Hepatic stellate cell (primary cell): ENCODE data around the gene SHQ1.
"Not testable (repeated sequence)": the region's sequence is repeated elsewhere in the genome, so short reads cannot be mapped to it uniquely, and the experiment has no call there.

Experiments
- DNase-seq: peaks from one replicate; pipeline ENCODE4 v3.0.0; 2011; ENCODE audit warnings: low spot score

The SHQ1 gene

DNA sequence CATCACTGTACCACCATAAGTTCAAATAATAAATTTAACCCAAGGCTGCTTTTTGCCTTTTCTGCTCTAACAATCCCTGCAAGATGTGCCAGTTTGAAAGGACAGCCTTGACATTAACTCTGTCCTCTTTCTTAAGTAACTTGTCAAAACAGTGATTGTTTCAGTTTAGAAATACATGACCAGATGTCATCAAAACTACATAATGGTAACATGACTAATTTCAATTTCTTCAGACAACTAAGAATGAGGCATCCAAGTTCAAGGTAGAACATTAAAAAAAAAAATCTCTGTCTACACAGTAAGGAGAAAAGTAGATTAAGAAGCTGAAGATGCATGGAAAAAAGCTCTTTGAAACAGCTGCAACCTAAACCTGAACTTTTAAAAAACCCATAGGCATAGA, 47.4 kb downstream of the SHQ1 start:
- DNase-seq, result no peak

DNA sequence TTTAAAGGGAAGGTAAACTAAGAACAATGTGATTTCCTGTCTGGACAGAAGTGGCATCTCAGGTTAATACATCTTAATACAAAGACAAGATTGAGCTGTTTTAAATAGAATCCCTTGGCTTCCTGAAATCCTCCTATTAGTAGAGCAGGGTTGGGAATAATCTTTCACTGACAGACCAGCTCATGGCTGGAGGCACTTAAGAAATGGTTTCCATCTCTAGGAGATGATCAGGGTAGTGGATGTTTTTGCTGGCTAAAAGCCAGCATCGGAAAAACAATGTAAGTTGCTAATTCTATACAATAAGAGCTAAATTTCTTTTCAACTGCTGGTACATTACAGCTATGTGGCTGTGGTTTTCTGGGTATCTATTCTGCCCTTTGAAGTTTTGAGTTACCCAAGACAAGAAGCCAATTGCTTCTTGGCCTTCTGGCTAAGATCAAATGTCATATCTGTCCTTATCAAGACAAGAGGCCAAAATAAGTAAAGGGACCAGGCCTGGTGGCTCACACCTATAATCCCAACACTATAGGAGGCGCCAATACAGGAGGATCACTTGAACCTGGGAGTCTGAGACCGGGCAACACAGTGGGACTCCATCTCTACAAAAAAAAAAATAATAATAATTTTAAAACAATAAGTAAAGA, 49.6 kb downstream of the SHQ1 start:
- no peak for DNase-seq

- peak; percentile 35 for DNase-seq
These were observed 50.3 kb downstream of the SHQ1 start for GRCh38 chr3:72797773-72798543.

- DNase-seq, result no peak
These were observed 54.2 kb downstream of the SHQ1 start for GRCh38 chr3:72794079-72794478.

DNA sequence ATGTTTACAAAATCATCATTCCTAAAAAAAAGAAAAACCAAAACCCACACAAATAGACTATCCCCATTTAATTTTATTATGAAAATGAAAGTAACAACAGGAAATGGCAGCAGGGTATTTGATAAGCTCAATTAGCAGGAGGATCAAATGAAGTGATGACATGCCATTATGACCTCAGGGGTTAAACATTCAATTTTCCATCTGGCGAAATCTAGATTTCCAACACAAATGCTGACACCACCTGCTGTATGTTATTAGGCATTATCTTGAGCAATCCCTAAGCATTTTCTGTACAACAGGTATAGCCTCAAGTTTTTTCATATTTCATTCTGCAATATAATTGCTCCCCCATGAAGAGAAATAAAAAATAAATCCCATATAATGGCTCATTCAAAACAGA, 57.1 kb downstream of the SHQ1 start:
- DNase-seq, result no peak

- DNase-seq, result no peak
These were observed 58.5 kb downstream of the SHQ1 start for GRCh38 chr3:72789786-72790185.

- DNase-seq, result not testable (repeated sequence)
These were observed 60.0 kb downstream of the SHQ1 start for GRCh38 chr3:72788232-72788631.

DNA sequence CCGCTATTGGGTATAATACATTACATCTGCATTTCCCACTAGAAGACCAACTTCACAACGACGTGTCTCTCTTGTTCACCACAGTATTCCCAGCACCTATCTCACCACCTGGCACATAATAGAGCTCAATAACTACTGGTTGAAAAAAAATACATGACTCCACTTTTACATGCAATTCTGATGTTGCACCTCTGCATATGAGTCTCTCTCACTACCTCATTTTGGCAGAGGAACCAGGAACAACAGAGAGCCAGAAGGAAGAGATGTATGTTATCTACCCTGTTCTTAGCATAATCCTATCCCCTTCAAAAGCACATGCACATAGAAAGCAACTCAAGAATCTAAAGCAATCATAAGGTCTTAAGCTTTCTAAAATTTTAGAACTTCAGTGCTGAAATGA, 61.6 kb downstream of the SHQ1 start:
- no peak for DNase-seq

GRCh38 chr3:72784226-72784625, 64.0 kb downstream of the SHQ1 start:
- no peak for DNase-seq

DNA sequence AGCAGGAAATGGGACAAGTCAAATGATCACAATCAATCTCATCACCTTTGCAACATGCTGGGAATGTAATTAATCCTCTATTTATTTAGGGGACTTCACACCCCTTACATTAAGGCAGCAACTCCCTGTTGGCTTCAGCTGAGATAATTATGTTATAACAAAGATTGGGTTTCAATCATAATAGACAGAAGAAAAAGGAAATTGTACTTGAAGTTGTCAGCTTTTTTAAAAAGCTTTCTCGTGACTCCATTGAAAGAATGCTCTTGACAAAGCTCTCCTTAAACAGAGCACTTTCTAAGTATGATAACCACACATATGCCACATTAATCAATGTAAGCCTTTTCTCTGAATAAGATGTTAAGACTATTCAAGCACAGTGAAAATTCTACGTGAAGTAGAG, 65.7 kb downstream of the SHQ1 start:
- no peak for DNase-seq

DNA sequence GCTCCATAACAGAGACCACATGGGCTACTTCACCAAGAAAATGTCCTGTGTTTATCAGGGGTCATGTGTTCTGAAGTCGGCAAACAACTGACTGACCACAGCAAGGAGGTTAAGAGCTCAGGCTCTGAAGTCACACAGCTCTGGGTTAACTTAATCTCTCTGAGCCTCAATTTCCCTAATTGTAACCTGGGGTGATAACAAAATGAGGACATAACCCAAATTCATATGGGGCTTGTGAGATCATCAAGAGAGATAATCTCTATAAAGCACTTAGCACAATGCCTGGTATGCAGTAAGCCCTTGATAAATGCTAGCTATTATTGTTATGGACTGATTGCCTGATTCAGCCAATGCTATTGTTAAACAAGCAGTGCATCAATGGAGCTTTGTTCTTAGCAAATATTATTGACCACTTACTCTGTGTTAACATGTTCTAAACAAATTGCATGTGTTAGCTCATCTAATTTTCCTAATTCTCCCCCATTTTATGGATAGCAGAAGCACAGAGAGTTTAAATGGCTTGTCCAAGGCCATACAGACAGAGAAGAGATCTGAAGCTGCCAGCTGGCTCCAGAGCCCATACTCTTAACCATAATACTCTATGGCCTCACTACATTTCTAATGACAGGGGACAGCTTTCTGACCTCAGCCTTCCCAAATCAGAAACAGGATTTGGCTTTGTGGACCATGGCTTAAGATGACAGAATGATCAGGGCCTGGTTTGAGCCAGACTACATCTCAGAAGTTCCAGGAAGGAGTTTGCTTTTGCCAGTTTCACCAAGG, 78.3 kb downstream of the SHQ1 start:
- DNase-seq, result no peak

- DNase-seq, result no peak
These were observed 79.3 kb downstream of the SHQ1 start for GRCh38 chr3:72768936-72769335.

- no peak for DNase-seq
These were observed 79.8 kb downstream of the SHQ1 start for GRCh38 chr3:72768481-72768880.

DNA sequence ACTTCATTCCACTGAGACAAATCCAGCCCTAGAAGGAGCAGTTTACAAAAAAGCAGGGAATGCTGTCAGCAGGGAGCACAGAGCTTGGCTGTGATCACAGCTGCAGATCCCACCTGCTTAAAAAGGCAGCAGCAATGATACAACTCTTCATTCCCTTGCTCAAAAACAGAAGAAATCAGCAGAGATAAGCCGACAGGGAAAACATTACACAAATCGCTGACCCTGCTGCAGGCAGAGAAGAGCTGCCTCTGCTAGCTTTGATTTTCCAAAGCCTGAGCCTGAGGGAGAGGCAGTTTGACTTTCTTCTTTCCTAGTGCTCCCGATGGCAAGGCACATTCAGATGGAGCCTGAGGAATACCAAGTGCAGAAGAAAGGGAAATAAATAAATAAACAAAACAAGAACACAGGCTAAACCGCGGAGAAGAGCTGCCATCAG, 80.2 kb downstream of the SHQ1 start:
- DNase-seq, result no peak

- no peak for DNase-seq
These were observed 81.4 kb downstream of the SHQ1 start for GRCh38 chr3:72766866-72767265.

DNA sequence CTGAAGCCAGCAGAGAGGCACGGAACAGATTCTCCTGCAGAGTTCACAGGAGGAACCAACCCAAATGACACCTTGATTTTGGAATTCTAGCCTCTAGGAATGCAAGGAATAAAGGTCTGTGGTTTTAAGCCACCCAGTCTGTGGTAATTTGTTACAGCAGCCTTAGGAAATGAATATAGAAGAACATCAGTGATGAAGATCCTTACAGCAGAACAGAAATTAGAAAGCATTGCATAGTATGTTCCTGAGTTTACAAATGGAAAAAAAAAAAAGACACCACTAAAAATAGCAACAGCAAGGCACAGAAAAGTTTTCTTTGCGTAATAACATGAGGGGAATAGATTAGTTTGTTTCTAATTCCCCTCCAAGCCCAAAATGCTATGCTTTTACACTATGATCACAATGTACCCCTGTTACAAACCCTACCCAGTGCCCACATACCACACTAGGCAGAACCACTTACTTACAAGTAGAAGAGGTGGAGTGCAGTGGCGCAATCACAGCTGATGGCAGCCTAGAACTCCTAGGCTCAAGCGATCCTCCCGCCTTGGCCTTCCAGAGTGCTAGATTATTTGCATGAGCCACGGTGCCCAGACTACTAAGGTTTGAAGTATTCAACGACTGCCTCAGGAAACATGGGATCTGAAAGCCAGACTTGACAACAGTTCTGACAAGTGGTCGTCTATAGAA, 84.3 kb downstream of the SHQ1 start:
- no peak for DNase-seq

- no peak for DNase-seq
These were observed 86.8 kb downstream of the SHQ1 start for GRCh38 chr3:72761410-72761809.

- DNase-seq, result no peak
These were observed 88.0 kb downstream of the SHQ1 start for GRCh38 chr3:72760225-72760624.

GRCh38 chr3:72756900-72757299, 91.3 kb downstream of the SHQ1 start:
- no peak for DNase-seq

GRCh38 chr3:72754582-72754981, 93.7 kb downstream of the SHQ1 start:
- DNase-seq, result no peak

DNA sequence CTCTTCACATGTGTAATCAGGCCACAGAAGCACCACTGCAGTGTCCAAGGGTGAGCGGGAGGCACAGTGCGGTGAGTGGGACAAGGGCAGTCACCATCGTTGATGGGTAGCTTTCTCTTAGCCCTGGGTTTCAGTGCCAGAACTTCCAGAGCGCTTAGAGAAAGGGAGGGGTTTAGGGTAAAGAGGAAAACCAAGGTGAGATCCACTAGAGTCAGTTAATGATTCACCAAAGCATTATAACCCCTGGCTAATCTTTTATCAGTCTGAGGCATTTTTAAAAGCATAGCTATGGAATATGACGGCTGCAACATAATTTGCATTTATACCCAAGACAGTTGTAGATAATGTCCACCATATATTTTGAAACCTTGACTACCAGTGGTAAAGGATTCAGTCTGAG, 94.8 kb downstream of the SHQ1 start:
- no peak for DNase-seq

DNA sequence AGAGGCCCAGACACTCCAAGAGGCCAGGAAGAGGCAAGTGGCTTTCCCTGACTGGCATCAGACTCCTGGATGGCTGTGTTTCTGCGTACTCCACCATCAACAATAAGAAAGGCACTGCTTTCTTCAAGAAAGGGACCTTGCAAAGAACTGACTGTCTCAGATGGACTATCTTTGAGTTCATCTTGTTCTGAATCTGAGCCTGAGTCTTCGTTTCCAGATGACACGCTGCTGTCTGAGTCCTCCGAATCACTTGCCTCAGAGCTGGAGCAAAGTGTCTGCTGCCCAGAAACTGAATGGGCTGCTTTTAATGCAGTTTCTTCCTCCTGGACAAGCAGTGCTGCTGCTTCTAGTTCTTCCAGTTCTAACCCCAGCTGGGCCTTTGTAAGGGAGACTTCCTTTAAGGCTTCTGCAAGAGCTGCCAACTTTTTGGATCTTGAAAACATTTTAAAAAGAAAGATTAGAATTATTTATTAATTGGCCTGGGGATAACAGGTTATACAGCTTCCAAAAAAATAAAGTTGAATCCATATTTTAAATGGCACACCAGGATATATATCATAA, 97.8 kb downstream of the SHQ1 start:
- no peak for DNase-seq
